HG02938 (cell line): ENCODE data around the gene EPB41.

Experiments
- ATAC-seq: cut with Tn5 transposase; IDR thresholded peaks from one replicate; pipeline ENCODE4 v1.9.1; 2021; ENCODE audit warnings: mild to moderate bottlenecking, moderate library complexity; ENCODE audit not compliant: unreplicated experiment

Gene EPB41

GRCh38 chr1:28973596-28974421 lies 59.4 kb downstream of the EPB41 start:
- no peak for ATAC-seq

GRCh38 chr1:28974432-28974831 lies 60.1 kb downstream of the EPB41 start:
- ATAC-seq: no peak

- no peak for ATAC-seq
Observed at GRCh38 chr1:28976248-28976647, 61.9 kb downstream of the EPB41 start.

- ATAC-seq: no peak
Observed at GRCh38 chr1:28981210-28981609, 66.8 kb downstream of the EPB41 start.

- no peak for ATAC-seq
Observed at GRCh38 chr1:28982198-28982597, 67.8 kb downstream of the EPB41 start.

GRCh38 chr1:28983091-28983490 lies 68.7 kb downstream of the EPB41 start:
- no peak for ATAC-seq

- no peak for ATAC-seq
Observed at GRCh38 chr1:28983509-28984310, 69.3 kb downstream of the EPB41 start.

- no peak for ATAC-seq
Observed at GRCh38 chr1:28984311-28984684, 69.9 kb downstream of the EPB41 start.

GRCh38 chr1:28985427-28985826 lies 71.1 kb downstream of the EPB41 start:
- no peak for ATAC-seq

- ATAC-seq: no peak
Observed at GRCh38 chr1:28986306-28986910, 72.0 kb downstream of the EPB41 start.

- no peak for ATAC-seq
Observed at GRCh38 chr1:29002792-29003191, 88.4 kb downstream of the EPB41 start.

- no peak for ATAC-seq
Observed at GRCh38 chr1:29004288-29004687, 89.9 kb downstream of the EPB41 start.

- ATAC-seq: no peak
Observed at GRCh38 chr1:29004798-29005197, 90.4 kb downstream of the EPB41 start.

- no peak for ATAC-seq
Observed at GRCh38 chr1:29011775-29012174, 97.4 kb downstream of the EPB41 start.

GRCh38 chr1:29017235-29017634 lies 102.9 kb downstream of the EPB41 start:
- ATAC-seq: no peak

- ATAC-seq: no peak
Observed at GRCh38 chr1:29017975-29018712, 103.8 kb downstream of the EPB41 start.

GRCh38 chr1:29022620-29023019 lies 108.3 kb downstream of the EPB41 start:
- no peak for ATAC-seq

GRCh38 chr1:29029667-29030066 lies 115.3 kb downstream of the EPB41 start:
- ATAC-seq: no peak

- ATAC-seq: no peak
Observed at GRCh38 chr1:29032841-29033240, 118.5 kb downstream of the EPB41 start.

- no peak for ATAC-seq
Observed at GRCh38 chr1:29033829-29034466, 119.6 kb downstream of the EPB41 start.
